ENCODE results near the gene TCN2.

- TF ChIP-seq CTCF (IDR thresholded peaks at IDR 0.05; ENCODE audit: borderline replicate concordance, extremely low read depth, low read length, poor library complexity, severe bottlenecking) (no peak), EZH2 (IDR thresholded peaks at IDR 0.05; ENCODE audit: borderline replicate concordance, low read depth, low read length, severe bottlenecking) (no peak)
Observed at GRCh38 chr22:30575859-30576258, 31.1 kb upstream of the TCN2 start.

Measured in DND-41 (cell line).